Gastrocnemius medialis (tissue), 4 donors: ENCODE measurements around the gene RALBP1. TPM values are rescaled to one million over a fixed set of nuclear protein-coding genes. Genes with fewer than 3 reads are reported as not detected.

Source experiments
- ATAC-seq, 2 donors: fragments of 150-250 bp; one replicate each; pipeline ENCODE4 v1.9.1; 2016
- DNase-seq, 2 donors: peaks; one replicate each; pipeline ENCODE4 v3.0.0-alpha.2; 2019
- H3K27ac ChIP-seq, 4 donors: fragments of 200-600 bp; sonication (generic); 1 replicate in 1 of 4; 2 replicates in 3 of 4; pipeline ENCODE4 v1.5.1; 2016 to 2018; ENCODE audit warnings: mild to moderate bottlenecking in 2 of 4, moderate library complexity in 1 of 4
- H3K27me3 ChIP-seq, 3 donors: fragments of 200-600 bp; sonication (generic) in 2 of 3; 1 replicate in 1 of 3; 2 replicates in 2 of 3; pipeline versions ENCODE4 v1.5.1 to v1.6.0; 2016 to 2019; ENCODE audit warnings: mild to moderate bottlenecking in 1 of 3, moderate library complexity in 1 of 3
- H3K36me3 ChIP-seq, 2 donors: fragments of 200-600 bp; sonication (generic) in 1 of 2; one replicate each; pipeline ENCODE4 v1.5.1; 2017 to 2018
- H3K4me1 ChIP-seq, 2 donors: fragments of 200-600 bp; sonication (generic) in 1 of 2; one replicate each; pipeline ENCODE4 v1.5.1; 2016 to 2017; ENCODE audit warnings: mild to moderate bottlenecking in 2 of 2
- H3K4me3 ChIP-seq, 4 donors: fragments of 200-600 bp; sonication (generic) in 3 of 4; 1 replicate in 1 of 4; 2 replicates in 3 of 4; pipeline ENCODE4 v1.5.1; 2016 to 2019; ENCODE audit warnings: mild to moderate bottlenecking in 2 of 4
- H3K9me3 ChIP-seq, 3 donors: fragments of 200-600 bp; sonication (generic) in 2 of 3; 1 replicate in 1 of 3; 2 replicates in 2 of 3; pipeline ENCODE4 v1.5.1; 2016 to 2019
- POLR2A ChIP-seq, 2 donors: fragments of 450-650 bp; IDR thresholded peaks; one replicate each; pipeline ENCODE4 v1.6.1; 2017; ENCODE audit warnings: antibody characterized with exemption in 2 of 2, mild to moderate bottlenecking in 2 of 2, moderate library complexity in 2 of 2
- in situ Hi-C, 4 donors: fragments of 200-750 bp; cut with MboI; loops; one replicate each; pipeline versions ENCODE4 v1.15.0 to v1.8.0; 2017; ENCODE audit warnings: low sequenced_read_pairs in 4 of 4
- intact Hi-C: fragments of 100-400 bp; cut with DNase I; formaldehyde crosslinking; loops from one replicate; pipeline ENCODE4 v1.15.1; 2023; ENCODE audit warnings: low total_unique reads
- total RNA-seq, 4 donors: library from RNA; depleted of rRNA; stranded (reverse); fragments of >200 nt; gene quantifications; one replicate each; pipeline versions ENCODE4 v1.1.0 to v1.2.3, GENCODE V29; 2016
- TF ChIP-seq, protein P1 (sequence below), 5 experiments: fragments of 450-650 bp in 3 of 5; fragments of 200-600 bp in 2 of 5; sonication (generic) in 2 of 5; IDR thresholded peaks in 4 of 5; conservative IDR thresholded peaks in 1 of 5; 1 replicate in 4 of 5; 2 replicates in 1 of 5; pipeline ENCODE4 v1.5.1; 2016 to 2019; ENCODE audit warnings: antibody characterized with exemption in 5 of 5, mild to moderate bottlenecking in 3 of 5, moderate library complexity in 3 of 5

Gene RALBP1
- total RNA-seq, 4 donors from 2014 or later, result 41.5 to 108 (median 78.1) TPM

DNA sequence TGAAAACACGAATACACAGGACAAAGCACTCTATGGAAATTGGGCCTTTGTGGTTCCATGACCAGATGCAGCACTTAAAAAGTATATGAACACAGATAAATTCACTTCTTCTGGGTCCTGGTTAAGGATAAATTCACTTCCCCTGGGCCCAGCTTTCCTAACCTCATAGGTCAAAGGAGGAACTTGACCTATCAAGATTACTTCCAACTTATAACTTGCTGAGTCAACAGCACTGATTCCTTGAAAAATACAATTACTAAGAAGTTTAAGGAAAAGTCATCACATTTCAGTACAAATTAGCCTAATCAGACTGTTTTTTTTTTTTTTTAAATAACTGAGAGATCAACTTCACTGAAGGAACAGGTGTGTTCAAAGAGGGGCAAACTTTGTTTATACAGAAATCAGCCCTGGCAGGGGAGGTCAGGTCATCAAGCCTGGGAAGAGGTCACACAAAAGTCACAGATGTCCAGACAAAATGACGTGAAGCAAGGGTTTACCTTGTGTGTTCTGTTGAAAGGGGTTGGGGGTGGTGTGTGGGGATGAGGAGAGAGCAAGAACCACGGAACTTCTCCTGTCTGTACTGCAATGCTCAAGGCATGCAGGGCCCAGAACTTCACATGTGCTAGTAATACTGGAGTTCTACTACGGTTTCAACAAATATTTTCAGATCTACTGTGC is 83.2 kb downstream of the RALBP1 start:
- Histone ChIP-seq H3K9me3 (no peaks in the 10 kb centered on the region), H3K4me3 (no peak overlapping the region), H3K27ac (no peak overlapping the region), H3K4me1 (no peaks in the 10 kb centered on the region), H3K27me3 (no peaks in the 10 kb centered on the region), H3K36me3 (peaks cover 0 to 88% of the 10 kb centered on the region in 2 donors)
- intact Hi-C loops (no loop called here), in situ Hi-C loops (no loop called here)
- no peak for DNase-seq
- TF ChIP-seq POLR2A (IDR thresholded peaks at IDR 0.05), result no peak
- TF ChIP-seq, protein P1, sequence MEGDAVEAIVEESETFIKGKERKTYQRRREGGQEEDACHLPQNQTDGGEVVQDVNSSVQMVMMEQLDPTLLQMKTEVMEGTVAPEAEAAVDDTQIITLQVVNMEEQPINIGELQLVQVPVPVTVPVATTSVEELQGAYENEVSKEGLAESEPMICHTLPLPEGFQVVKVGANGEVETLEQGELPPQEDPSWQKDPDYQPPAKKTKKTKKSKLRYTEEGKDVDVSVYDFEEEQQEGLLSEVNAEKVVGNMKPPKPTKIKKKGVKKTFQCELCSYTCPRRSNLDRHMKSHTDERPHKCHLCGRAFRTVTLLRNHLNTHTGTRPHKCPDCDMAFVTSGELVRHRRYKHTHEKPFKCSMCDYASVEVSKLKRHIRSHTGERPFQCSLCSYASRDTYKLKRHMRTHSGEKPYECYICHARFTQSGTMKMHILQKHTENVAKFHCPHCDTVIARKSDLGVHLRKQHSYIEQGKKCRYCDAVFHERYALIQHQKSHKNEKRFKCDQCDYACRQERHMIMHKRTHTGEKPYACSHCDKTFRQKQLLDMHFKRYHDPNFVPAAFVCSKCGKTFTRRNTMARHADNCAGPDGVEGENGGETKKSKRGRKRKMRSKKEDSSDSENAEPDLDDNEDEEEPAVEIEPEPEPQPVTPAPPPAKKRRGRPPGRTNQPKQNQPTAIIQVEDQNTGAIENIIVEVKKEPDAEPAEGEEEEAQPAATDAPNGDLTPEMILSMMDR (IDR thresholded peaks at IDR 0.05 in 4 of 5, conservative IDR thresholded peaks at IDR 0.05 in 1 of 5), result no peak
- ATAC-seq, result no peak

DNA sequence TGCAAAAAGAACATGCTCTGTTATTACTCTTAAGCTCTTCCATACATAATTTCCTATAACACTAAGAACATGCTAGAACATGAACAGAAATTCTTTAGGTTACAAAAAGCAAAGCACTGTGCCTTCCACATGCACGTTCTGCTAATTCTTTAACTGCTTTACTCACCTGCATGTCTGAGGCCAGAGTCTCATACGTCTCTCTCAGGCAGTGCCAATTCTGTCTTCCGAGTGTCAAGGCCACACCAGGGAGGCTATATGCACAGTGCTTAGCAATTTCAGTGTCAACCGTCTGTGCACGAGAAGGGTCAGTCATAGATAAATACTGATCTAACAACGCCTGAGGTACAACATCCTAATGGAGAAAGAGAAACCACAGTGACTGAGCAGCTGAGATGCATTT is 83.9 kb downstream of the RALBP1 start:
- Histone ChIP-seq H3K27me3 (no peaks in the 10 kb centered on the region), H3K27ac (no peak overlapping the region), H3K4me3 (no peak overlapping the region), H3K36me3 (peaks cover 0 to 87% of the 10 kb centered on the region in 2 donors), H3K9me3 (no peaks in the 10 kb centered on the region), H3K4me1 (no peaks in the 10 kb centered on the region)
- TF ChIP-seq, protein P1 (IDR thresholded peaks at IDR 0.05 in 4 of 5, conservative IDR thresholded peaks at IDR 0.05 in 1 of 5), result no peak
- TF ChIP-seq POLR2A (IDR thresholded peaks at IDR 0.05), result no peak
- ATAC-seq (no peak), DNase-seq (no peak)
- in situ Hi-C loops, result no loop called here
- intact Hi-C loops, result no loop called here

DNA sequence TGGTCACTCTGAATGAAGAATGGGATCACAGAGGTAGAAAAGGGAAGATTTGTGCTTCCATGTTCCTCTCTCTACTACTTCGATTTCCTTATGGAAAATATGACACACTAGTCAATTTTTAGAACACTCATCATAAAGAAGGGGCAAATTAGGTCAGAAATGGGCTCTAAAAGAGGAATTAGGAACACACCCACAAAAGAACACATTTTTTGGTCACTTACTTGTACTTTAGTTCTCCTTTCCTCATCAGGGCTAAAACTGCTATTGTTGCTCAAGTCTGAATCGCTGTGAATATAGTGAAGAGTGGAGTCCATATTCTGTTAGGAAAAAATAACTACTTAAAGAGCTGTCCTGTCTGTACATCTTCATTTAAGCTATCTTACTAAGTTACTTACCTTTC is 86.4 kb downstream of the RALBP1 start:
- no peak overlapping the region for H3K4me3 ChIP-seq
- H3K4me1 ChIP-seq, result no peaks in the 10 kb centered on the region
- no peak for ATAC-seq
- no peaks in the 10 kb centered on the region for H3K9me3 ChIP-seq
- in situ Hi-C loops (no loop called here), intact Hi-C loops (no loop called here)
- TF ChIP-seq, protein P1 (IDR thresholded peaks at IDR 0.05 in 4 of 5, conservative IDR thresholded peaks at IDR 0.05 in 1 of 5), result no peak
- no peak for TF ChIP-seq POLR2A (IDR thresholded peaks at IDR 0.05)
- H3K36me3 ChIP-seq, result peaks cover 0 to 69% of the 10 kb centered on the region in 2 donors
- no peak overlapping the region for H3K27ac ChIP-seq
- no peak for DNase-seq
- H3K27me3 ChIP-seq, result no peaks in the 10 kb centered on the region

DNA sequence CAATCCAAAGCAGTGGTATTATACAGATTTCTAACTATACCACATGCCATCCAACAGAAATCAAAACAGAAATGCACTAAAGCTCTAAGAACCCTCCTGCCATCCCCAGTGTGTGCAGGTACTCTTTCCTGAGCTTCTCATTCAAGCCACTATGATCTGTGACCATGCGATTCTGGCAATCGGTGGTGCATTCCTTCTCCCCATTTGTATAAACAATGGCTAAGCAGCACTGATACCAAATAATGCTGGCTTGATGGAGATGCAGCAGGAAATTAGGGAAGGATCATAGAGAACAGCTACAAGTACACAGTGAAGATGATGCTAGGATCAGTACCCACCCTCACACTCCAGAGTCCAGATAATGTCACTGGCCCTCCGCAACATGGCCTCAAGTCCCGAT is 87.3 kb downstream of the RALBP1 start:
- no peaks in the 10 kb centered on the region for H3K4me1 ChIP-seq
- peaks cover 0 to 62% of the 10 kb centered on the region in 2 donors for H3K36me3 ChIP-seq
- in situ Hi-C loops (no loop called here), intact Hi-C loops (no loop called here)
- ATAC-seq (no peak), DNase-seq (no peak)
- H3K4me3 ChIP-seq, result no peak overlapping the region
- TF ChIP-seq, protein P1 (IDR thresholded peaks at IDR 0.05 in 4 of 5, conservative IDR thresholded peaks at IDR 0.05 in 1 of 5), result no peak
- no peak for TF ChIP-seq POLR2A (IDR thresholded peaks at IDR 0.05)
- H3K27me3 ChIP-seq, result no peaks in the 10 kb centered on the region
- no peaks in the 10 kb centered on the region for H3K9me3 ChIP-seq
- H3K27ac ChIP-seq, result no peak overlapping the region

DNA sequence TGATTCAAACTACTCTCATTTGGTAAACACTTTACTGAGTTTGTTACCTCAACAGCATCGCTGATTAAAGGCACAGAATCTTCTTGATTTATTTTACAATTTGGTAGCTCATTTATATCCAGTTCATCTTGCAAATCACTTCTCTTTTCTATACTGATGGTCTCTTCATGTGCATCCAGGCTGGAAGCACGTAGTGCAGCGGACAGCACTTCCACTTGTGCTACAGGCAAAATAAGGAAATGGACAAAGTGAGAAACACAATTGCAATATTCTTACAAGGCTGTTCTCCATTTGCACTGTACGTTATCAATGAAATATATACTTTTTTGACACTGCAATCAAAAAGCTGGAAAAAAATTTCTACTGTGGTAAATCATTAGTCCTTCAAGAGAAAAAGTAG is 88.0 kb downstream of the RALBP1 start:
- no peak overlapping the region for H3K4me3 ChIP-seq
- H3K27ac ChIP-seq, result no peak overlapping the region
- no peak for ATAC-seq
- peaks cover 0 to 62% of the 10 kb centered on the region in 2 donors for H3K36me3 ChIP-seq
- intact Hi-C loops, result no loop called here
- TF ChIP-seq, protein P1 (IDR thresholded peaks at IDR 0.05 in 4 of 5, conservative IDR thresholded peaks at IDR 0.05 in 1 of 5), result no peak
- TF ChIP-seq POLR2A (IDR thresholded peaks at IDR 0.05), result no peak
- DNase-seq, result peak in 1 of 2 donors; percentile 34
- H3K4me1 ChIP-seq, result no peaks in the 10 kb centered on the region
- in situ Hi-C loops, result no loop called here
- H3K27me3 ChIP-seq, result no peaks in the 10 kb centered on the region
- H3K9me3 ChIP-seq, result no peaks in the 10 kb centered on the region
